ENCODE results near the gene DGKD.

DNA sequence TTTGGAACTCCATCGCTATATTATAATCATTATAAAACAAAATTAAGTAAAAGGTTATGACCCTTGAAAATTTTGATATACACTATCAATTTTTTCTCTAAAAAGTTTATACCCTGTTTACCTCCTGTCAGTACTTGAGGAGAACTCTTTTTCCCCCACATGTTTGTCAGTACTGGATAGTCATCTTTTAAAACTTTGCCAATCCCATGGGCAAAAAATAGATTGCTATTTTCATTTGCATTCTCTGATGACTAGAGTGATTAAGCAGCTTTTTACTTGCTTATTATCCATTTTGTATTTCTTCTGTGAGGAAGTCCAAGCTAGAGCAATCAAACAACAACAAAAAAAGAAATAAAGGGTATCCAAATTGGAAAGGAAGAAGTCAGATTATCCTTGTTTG lies 76.4 kb downstream of the DGKD start:
- TF ChIP-seq, protein P1, sequence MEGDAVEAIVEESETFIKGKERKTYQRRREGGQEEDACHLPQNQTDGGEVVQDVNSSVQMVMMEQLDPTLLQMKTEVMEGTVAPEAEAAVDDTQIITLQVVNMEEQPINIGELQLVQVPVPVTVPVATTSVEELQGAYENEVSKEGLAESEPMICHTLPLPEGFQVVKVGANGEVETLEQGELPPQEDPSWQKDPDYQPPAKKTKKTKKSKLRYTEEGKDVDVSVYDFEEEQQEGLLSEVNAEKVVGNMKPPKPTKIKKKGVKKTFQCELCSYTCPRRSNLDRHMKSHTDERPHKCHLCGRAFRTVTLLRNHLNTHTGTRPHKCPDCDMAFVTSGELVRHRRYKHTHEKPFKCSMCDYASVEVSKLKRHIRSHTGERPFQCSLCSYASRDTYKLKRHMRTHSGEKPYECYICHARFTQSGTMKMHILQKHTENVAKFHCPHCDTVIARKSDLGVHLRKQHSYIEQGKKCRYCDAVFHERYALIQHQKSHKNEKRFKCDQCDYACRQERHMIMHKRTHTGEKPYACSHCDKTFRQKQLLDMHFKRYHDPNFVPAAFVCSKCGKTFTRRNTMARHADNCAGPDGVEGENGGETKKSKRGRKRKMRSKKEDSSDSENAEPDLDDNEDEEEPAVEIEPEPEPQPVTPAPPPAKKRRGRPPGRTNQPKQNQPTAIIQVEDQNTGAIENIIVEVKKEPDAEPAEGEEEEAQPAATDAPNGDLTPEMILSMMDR (IDR thresholded peaks at IDR 0.05 in 2 of 3, conservative IDR thresholded peaks at IDR 0.05 in 1 of 3; ENCODE audit: borderline replicate concordance in 1 of 3, insufficient read depth in 1 of 3, low read depth in 2 of 3, low read length in 2 of 3): no peak
- TF ChIP-seq EZH2 (IDR thresholded peaks at IDR 0.05) (no peak), POLR2AphosphoS5 (IDR thresholded peaks at IDR 0.05; ENCODE audit: low read depth, low read length) (no peak), POLR2A (IDR thresholded peaks at IDR 0.05; ENCODE audit: borderline replicate concordance, extremely low read depth, insufficient read depth, insufficient read length) (no peak), SIN3A (IDR thresholded peaks at IDR 0.05; ENCODE audit: low read depth) (no peak), CBX3 (IDR thresholded peaks at IDR 0.05; ENCODE audit: low read depth) (no peak), JUND (IDR thresholded peaks at IDR 0.05) (no peak), CEBPB (IDR thresholded peaks at IDR 0.05; ENCODE audit: low read depth) (no peak), ZFX (IDR thresholded peaks at IDR 0.05) (no peak)
- TF ChIP-seq, protein P2, sequence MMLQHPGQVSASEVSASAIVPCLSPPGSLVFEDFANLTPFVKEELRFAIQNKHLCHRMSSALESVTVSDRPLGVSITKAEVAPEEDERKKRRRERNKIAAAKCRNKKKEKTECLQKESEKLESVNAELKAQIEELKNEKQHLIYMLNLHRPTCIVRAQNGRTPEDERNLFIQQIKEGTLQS (IDR thresholded peaks at IDR 0.05): no peak
- TF ChIP-seq, protein P3, sequence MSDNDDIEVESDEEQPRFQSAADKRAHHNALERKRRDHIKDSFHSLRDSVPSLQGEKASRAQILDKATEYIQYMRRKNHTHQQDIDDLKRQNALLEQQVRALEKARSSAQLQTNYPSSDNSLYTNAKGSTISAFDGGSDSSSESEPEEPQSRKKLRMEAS (IDR thresholded peaks at IDR 0.05): no peak
